Parathyroid adenoma (tissue), 2 donors: ENCODE measurements around the gene CCDC187.

Experiments
- H2AFZ ChIP-seq: fragments of 300-600 bp; sonication (generic); one replicate; pipeline ENCODE4 v1.7.0; 2017; ENCODE audit warnings: antibody characterized with exemption, mild to moderate bottlenecking
- H3K27ac ChIP-seq: fragments of 300-600 bp; sonication (generic); one replicate; pipeline ENCODE4 v1.7.0; 2017
- H3K27me3 ChIP-seq: fragments of 300-600 bp; sonication (generic); one replicate; pipeline ENCODE4 v1.7.0; 2017; ENCODE audit warnings: low read length; ENCODE audit not compliant: control insufficient read depth, insufficient read depth
- H3K36me3 ChIP-seq: fragments of 300-600 bp; sonication (generic); one replicate; pipeline ENCODE4 v1.7.0; 2017; ENCODE audit warnings: low read length; ENCODE audit not compliant: control insufficient read depth, insufficient read depth
- H3K4me1 ChIP-seq: fragments of 300-600 bp; sonication (generic); one replicate; pipeline ENCODE4 v1.7.0; 2017; ENCODE audit warnings: control low read depth
- H3K4me2 ChIP-seq: fragments of 300-600 bp; sonication (generic); one replicate; pipeline ENCODE4 v1.7.0; 2017; ENCODE audit warnings: low read length
- H3K4me3 ChIP-seq: fragments of 300-600 bp; sonication (generic); one replicate; pipeline ENCODE4 v1.7.0; 2017; ENCODE audit warnings: low read depth, low read length
- H3K79me2 ChIP-seq: fragments of 300-600 bp; sonication (generic); one replicate; pipeline ENCODE4 v1.7.0; 2017; ENCODE audit warnings: control low read depth
- H3K9ac ChIP-seq: fragments of 300-600 bp; sonication (generic); one replicate; pipeline ENCODE4 v1.7.0; 2017; ENCODE audit warnings: mild to moderate bottlenecking
- H3K9me3 ChIP-seq: fragments of 300-600 bp; sonication (generic); one replicate; pipeline ENCODE4 v1.7.0; 2017; ENCODE audit warnings: low read length; ENCODE audit not compliant: control insufficient read depth
- TF ChIP-seq, protein P1 (sequence below): fragments of 300-600 bp; sonication (generic); IDR thresholded peaks from one replicate; pipeline ENCODE4 v1.7.0; 2017; ENCODE audit warnings: antibody characterized with exemption, mild to moderate bottlenecking
- donor health status: primary hyperparathyroidism.

Gene CCDC187

GRCh38 chr9:136325358-136325757 lies 21.5 kb upstream of the CCDC187 start:
- Histone ChIP-seq H3K9ac (no peak overlapping the region), H3K27ac (no peak overlapping the region)

GRCh38 chr9:136324501-136325300 lies 20.8 kb upstream of the CCDC187 start:
- H3K36me3 ChIP-seq = no peaks in the 10 kb centered on the region
- H3K27ac ChIP-seq = no peak overlapping the region
- H3K79me2 ChIP-seq = no peaks in the 10 kb centered on the region
- no peaks in the 10 kb centered on the region for H3K4me1 ChIP-seq
- no peaks in the 10 kb centered on the region for H3K27me3 ChIP-seq
- H3K4me2 ChIP-seq = no peak overlapping the region
- H3K9ac ChIP-seq = no peak overlapping the region
- TF ChIP-seq, protein P1, sequence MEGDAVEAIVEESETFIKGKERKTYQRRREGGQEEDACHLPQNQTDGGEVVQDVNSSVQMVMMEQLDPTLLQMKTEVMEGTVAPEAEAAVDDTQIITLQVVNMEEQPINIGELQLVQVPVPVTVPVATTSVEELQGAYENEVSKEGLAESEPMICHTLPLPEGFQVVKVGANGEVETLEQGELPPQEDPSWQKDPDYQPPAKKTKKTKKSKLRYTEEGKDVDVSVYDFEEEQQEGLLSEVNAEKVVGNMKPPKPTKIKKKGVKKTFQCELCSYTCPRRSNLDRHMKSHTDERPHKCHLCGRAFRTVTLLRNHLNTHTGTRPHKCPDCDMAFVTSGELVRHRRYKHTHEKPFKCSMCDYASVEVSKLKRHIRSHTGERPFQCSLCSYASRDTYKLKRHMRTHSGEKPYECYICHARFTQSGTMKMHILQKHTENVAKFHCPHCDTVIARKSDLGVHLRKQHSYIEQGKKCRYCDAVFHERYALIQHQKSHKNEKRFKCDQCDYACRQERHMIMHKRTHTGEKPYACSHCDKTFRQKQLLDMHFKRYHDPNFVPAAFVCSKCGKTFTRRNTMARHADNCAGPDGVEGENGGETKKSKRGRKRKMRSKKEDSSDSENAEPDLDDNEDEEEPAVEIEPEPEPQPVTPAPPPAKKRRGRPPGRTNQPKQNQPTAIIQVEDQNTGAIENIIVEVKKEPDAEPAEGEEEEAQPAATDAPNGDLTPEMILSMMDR = no peak
- no peaks in the 10 kb centered on the region for H3K9me3 ChIP-seq
- no peak overlapping the region for H3K4me3 ChIP-seq
- H2AFZ ChIP-seq = no peak overlapping the region

More at GRCh38 chr9:136325358-136325757, 21.5 kb upstream of the CCDC187 start:
- TF ChIP-seq, protein P1 = no peak
- Histone ChIP-seq H3K36me3 (no peaks in the 10 kb centered on the region), H3K4me3 (no peak overlapping the region), H3K79me2 (no peaks in the 10 kb centered on the region), H3K9me3 (no peaks in the 10 kb centered on the region), H3K4me2 (no peak overlapping the region), H2AFZ (no peak overlapping the region), H3K4me1 (no peaks in the 10 kb centered on the region), H3K27me3 (no peaks in the 10 kb centered on the region)

DNA sequence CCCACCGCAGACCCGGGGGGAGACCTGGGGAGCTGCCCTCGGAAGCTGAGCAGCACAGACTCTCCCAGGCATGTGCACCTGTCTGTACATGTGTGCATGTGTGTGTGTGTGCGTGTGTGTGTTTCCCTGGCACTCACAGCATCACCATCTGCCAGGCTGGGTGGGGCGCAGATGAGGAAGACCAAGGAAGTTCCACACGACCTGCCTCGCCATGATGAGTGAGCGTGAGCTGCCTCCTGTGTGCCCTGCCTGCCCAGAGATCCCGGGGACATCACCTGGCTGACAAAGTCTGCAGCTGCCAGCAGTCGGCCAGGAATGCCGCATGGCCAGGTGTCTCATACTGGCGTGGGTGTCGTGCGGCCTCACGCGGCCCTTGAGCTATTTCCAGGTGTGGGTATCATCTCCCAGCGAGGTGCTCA lies 19.5 kb upstream of the CCDC187 start:
- no peaks in the 10 kb centered on the region for H3K9me3 ChIP-seq
- no peak overlapping the region for H3K4me2 ChIP-seq
- no peaks in the 10 kb centered on the region for H3K27me3 ChIP-seq
- no peak overlapping the region for H3K27ac ChIP-seq
- no peaks in the 10 kb centered on the region for H3K4me1 ChIP-seq
- no peak overlapping the region for H3K9ac ChIP-seq
- H3K4me3 ChIP-seq = no peak overlapping the region
- H3K79me2 ChIP-seq = no peaks in the 10 kb centered on the region
- H3K36me3 ChIP-seq = no peaks in the 10 kb centered on the region
- TF ChIP-seq, protein P1 = no peak
- H2AFZ ChIP-seq = no peak overlapping the region

- Histone ChIP-seq H3K27me3 (no peaks in the 10 kb centered on the region), H3K4me3 (no peak overlapping the region), H3K9ac (no peak overlapping the region), H3K4me1 (no peaks in the 10 kb centered on the region), H3K36me3 (no peaks in the 10 kb centered on the region), H2AFZ (no peak overlapping the region), H3K27ac (no peak overlapping the region), H3K9me3 (no peaks in the 10 kb centered on the region), H3K4me2 (no peak overlapping the region), H3K79me2 (no peaks in the 10 kb centered on the region)
- TF ChIP-seq, protein P1 = no peak
Observed at GRCh38 chr9:136322756-136323330, 18.9 kb upstream of the CCDC187 start.
